Left hindlimb (tissue), 1 donor: Measurements from ENCODE around the gene SYVN1.
"Not testable (repeated sequence)": the region's sequence is repeated elsewhere in the genome, so short reads cannot be mapped to it uniquely, and the experiment has no call there.

Experiments
- DNase-seq: peaks from one replicate; pipeline ENCODE4 v3.0.0-alpha.2; 2018

Gene SYVN1

DNA sequence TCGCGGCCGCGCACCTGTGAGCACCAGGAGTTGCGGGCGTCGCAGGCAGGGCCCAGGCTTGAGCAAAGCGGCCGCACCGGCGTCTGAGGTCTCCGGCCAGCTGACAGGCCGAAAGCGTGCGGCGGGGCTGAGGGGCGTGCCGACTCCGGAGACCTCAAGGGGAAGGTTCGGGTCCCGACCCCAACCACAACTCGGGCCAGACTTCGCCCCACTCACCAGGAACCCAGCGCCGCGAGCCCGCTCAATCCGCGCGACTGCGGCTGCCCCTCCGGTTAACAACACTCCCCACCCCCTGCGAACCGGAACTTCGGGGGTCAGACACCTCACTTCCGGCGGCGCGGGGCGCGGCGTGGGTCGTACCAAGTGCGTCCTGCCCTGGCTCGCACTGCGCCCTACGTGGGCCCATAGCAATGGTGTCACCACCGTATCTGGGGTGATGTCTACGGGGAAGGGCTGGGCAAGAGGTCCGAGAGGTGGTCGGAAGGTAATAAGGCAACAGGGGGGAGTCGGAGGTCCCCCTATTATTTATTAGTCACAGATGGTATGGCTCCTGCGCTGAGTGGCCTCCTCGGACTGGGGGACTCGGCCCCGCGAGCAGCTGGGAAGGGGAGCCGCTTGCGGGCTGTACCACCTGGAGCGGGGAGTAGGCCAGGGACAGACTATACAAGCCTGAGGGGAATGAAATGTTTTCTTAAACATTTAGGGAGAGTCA is at the start of gene SYVN1:
TSS of gene SYVN1 (minus strand) at position 280 of the 712 bp plus-strand sequence. CDS start 918 bp downstream, outside the sequence.
- peak; percentile 94 for DNase-seq

DNA sequence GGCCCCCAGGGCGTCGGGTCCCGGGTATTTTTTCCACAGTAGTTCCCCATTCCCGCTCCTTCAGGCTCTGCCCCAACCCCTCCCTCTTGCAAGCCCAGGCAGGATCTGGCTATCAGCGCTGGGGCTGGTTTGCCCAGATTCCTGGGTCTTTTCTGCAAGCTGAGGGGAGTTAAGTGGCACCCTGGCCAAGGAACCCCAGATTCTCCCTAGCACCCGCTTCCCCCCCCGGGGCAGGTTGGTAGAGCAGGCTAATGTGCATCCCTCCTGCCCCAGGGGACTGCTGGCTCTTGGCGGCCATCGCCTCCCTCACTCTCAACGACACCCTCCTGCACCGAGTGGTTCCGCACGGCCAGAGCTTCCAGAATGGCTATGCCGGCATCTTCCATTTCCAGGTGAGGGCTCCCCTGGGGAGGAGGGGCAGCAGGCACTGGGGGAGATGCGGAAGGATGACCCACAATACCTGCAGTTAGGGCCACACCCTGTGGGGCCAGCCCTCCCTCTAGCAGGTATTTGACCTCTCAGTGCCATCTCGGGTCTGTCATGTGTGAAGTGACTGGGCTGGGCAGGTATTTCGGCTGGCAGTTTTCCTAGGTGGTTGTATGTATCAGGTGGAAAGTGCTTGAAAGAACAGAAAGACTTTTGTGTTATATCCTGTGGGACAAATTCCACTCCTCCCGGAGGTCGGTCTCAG is 49.0 kb upstream of the SYVN1 start:
- no peak for DNase-seq

DNA sequence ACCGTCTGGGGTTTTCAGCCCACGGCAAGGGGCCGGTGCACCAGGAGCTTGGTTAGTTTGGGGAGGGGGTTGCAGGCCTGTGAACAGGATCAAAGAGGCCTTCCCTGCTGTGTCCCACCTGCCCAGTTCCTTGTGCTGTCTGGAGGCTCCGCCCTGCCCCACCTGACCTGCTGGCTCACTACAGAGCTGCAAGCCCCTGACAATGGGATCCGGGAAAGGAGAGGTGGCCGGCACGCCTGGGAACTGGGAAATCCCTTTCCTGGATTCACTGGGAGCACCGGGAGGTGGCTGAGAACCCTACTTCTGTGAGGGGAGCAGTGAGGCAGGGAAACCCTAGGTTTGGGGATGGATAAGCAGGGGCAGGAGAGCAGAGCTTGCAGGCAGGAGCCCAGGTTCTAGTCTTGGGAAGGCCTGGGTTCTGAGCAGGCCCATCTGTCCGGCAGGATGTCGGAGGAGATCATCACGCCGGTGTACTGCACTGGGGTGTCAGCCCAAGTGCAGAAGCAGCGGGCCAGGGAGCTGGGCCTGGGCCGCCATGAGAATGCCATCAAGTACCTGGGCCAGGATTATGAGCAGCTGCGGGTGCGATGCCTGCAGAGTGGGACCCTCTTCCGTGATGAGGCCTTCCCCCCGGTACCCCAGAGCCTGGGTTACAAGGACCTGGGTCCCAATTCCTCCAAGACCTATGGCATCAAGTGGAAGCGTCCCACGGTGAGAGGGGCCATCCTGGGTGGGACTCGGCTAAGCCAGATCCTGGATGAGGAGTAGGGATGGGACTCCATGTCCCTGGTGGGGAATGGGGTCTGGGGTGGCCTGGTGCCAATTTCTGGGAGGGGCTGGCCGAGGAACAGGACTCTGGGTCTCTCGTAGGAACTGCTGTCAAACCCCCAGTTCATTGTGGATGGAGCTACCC is 48.2 kb upstream of the SYVN1 start:
- DNase-seq = no peak

DNA sequence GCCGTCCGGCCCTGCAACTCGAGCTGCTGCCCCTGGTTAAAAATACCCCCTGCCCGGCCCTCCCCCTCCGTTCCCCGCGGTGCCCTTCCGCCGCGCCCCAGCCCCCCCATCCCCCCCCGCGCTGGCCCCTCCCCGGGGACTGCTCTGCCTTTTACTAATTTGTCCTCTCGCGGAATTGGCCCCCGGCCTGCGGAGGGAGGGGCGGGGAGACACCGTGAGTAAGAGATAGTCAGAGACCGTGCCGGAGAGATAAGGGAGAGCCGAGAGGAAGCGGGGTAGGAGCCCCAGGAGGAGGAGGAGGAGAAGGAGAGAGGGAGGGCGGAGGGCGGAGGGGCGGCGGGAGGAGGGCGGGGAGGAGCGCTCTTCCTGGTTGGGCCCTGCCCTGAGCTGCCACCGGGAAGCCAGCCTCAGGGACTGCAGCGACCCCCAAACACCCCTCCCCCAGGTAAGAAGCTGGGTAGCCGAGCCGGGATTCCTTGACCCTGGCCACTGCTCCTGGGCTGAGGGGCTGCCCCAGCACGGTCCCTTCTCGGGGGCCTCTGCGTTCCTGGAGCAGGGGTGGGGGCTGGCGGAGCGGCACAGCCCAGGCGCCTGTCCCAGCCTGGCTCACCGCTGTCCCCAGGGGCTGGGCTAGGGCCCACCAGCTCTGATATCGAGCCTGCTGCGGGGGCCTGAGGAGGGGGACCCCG is 47.4 kb upstream of the SYVN1 start, which contains the start of gene CAPN1:
TSS of gene CAPN1 (plus strand) at position 360 of the 689 bp plus-strand sequence. CDS start 774 bp downstream, outside the sequence.
- DNase-seq = peak; percentile 84

DNA sequence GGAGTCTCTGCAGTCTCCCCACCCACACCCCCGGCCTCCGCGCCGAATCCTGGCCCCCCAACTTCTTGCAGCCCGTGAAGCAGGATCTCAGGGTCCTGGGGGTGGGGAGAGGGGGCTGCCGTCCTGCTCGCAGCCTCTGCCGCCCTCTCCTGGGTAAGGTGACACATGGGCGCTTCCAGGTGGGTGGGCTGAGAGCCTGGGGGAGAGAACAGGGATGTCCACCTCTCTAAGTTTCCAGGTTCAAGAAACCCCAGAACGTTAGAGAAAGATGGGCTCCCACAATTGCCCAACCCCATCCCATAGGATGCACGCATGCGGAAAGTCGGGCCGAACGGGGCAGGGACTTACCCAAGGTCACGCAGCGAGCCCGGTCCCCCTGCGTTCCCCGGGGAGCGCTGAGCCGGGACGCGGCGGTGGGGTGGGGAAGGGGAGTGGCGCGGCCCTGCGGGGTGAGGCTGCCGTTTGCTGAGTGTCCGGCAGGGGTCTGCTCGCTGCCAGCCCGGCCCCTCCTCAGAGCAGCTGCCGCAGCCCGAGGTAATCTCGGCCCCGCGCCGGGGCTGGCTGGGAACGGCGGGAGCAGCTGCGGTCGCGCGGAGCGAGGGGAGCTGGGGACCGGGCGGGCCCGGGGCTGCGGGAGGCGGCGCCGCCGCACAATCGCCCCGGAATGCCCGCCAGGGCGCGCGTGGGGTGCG is 46.7 kb upstream of the SYVN1 start:
- DNase-seq = peak; percentile 83

DNA sequence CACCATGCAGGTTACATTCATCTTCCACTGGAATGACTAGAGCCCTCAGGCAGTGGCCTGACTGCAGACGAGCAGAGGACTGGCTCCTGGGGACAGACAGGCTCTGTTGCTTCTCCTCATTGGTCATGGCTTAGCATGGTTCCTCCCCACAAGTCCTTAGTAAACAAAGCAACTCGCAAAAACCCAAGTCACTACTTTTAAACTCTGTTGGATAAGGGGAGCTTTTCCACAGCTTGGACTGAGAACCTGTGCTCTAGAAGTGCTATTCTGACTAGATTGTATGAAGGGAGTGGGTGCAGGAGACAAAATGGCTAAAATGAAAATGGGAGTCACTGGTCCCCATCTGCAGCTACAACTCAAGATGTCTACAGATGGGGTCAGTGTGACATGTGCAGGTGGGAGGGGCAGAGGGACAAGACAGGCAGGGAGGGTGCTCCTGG is 40.3 kb upstream of the SYVN1 start:
- not testable (repeated sequence) for DNase-seq

DNA sequence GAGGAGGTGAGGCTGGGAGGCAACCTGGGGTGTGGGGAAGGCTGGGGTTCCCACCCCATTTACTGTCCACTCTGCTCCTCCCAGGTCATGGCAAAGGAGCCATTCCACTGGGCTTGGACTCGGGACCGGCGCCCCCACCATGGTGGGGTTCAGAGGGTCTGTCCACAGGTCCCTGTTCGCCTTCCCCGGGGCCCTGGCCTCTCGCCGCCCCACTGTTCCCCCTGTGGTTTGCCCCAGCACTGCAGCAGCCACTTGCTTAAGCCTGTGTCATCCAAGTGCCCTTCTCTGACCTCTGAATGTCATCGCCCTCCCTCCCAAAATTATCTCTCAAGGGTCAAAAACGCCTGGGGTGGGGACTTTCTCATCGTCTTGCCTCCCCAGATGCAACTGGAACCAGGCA is 38.3 kb upstream of the SYVN1 start:
- DNase-seq = no peak

DNA sequence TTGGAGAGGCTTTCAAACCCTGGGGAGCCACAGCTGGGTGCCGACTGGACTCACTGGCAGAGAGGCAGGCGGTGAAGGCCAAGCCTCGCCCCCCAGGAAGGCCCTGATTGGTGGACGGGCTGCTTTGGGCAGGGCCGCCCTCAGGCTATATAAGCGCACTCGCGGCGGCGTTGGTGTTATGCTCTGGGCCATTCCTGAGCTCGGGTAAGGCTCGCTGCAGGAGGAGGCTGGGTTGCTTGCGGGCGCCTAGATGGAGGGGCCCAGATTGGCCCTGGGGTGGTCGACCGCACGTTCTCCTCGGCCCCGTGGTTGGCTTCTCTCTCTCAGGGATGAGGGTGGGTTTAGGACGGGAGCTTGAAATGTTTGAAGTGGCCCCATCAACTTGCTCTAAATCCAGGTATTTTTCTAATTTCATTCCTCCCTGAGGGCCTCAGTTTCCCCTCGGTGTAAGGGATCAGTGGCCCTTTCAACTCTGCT is 35.8 kb upstream of the SYVN1 start, which contains the start of gene SPDYC:
TSS of gene SPDYC (plus strand) at position 176 of the 477 bp plus-strand sequence. CDS start 1,125 bp downstream, outside the sequence.
- no peak for DNase-seq

DNA sequence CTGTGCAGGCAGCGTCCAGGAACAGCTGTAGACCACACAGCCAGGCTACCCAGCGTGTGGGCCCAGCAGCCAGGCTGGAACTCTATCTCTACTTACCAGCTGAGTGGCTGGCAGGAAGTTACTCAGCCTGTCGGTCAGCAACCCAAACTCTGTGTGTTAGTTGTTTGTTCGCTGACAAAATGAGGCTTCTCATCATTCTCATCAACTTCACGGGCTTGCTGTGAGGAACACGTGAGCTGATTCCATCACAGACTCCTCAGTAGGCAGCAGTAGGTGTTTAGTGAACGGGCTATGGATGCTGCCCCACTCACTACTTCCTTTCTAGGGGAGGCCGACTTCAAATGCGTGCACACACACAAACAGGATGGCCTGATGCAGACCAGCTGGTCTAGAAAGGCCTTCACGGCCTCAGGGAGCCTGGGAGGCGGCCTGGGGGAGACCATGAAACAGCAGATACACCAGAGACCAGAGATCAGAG is 34.9 kb upstream of the SYVN1 start:
- DNase-seq = no peak

DNA sequence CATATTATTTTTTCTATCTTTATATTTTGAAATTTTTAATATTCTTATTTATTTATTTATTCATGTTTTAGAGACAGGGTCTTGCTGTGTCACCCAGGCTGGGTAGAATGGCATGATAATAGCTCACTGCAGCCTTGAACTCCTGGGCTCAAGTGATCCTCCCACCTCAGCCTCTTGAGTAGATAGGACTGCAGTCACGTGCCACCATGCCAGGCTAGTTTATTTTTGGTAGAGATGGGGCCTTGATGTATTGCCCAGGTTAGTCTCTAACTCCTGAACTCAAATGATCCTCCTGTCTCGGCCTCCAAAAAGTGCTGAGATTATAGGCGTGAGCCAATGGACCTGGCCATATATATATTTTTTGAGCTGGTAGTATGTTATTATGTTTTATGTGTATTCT is 33.3 kb upstream of the SYVN1 start:
- no peak for DNase-seq

DNA sequence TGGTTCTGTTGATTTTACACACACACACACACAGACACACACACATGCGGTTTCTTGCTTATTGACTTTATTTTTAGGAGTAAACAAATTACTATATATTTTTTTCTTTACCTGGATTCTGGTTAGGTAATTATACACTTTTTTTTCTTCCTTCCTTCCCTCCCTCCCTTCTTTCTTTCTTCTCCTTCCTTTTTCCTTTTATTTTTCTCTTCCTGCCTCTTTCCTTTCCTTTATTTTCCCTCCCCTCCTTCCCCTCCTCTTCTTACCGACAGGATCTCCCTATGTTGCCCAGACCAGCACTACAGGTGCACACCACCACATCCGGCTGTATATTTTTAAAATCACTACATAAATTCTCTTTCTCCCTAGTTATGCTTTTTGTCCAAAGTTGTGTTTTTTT is 32.6 kb upstream of the SYVN1 start:
- no peak for DNase-seq

DNA sequence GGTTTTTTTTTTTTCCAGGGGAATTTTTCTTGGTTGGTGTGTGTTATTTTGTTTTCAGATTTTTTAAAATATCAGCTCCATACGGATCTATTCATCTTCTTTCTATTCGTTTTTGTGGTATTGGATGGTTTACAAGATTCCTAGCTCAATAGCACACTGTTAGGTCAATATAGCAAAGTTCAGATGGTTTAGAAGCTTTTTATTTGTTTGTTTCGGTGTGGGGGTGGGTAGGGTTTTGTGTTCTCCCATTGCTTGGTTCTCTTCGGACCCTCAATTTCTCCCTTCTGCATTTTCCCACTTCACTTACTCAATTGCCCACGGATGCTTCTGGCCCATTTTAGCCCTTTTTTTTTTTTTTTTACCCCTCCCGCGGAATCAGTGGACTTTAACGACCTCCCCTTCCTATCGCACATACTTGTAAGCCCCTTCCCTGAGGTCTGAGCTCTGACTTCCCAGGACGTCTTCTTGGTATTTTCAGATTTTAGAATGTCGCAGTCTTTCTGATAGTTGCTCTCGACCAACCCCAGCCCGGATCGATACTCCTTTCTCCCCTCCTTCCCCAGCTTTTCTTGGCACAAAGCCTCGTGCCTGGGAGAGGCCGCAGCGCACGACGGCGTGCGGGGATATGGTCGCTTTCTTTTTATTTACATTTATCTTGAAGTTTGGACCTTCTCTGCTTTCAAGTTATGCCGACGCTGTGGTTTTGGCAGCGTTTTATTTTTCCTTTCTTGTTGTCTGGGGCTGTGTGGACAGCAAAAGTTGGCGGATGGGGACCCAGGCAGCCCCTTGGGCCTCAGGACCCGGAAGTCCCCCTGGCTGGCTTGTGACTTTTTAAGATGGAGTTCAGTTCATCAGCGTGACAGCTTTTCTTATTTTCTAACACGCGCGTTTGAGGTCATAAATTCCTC is 31.3 kb upstream of the SYVN1 start:
- DNase-seq = no peak

DNA sequence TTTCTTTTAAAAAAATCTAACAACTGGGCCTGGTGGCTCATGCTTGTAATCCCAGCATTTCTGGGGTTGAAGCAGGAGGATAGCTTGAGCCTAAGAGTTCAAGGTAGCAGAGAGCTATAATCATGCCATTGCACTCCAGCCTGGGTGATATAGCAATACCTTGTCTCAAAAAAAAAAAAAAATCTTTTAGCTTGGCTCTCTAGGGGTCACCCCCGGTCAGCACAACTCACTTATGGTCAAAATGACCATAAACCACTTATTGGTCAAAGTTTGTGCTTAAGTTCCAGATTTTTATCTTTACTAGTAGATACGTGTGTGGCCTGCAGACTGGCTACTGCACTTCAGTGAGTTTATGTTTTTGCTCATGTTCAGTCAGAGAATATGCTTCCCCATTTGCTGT is 29.4 kb upstream of the SYVN1 start:
- no peak for DNase-seq

DNA sequence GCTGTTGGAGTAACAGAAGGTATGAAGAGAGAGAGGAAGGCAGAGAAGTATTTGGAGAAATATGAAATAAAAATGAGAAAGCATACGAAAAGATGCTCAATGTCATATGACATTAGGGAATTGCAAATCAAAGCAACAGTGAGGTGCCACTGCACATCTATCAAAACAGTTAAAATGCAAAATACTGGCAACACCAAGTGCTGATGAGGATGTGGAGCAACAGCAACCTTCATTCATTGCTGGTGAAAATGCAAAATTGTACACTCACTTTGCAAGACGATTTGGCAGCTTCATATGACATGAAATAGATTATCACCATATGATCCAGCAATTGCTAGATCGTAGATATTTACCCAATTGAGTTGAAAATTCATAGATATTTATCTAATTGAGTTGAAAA is 26.3 kb upstream of the SYVN1 start:
- DNase-seq = no peak

DNA sequence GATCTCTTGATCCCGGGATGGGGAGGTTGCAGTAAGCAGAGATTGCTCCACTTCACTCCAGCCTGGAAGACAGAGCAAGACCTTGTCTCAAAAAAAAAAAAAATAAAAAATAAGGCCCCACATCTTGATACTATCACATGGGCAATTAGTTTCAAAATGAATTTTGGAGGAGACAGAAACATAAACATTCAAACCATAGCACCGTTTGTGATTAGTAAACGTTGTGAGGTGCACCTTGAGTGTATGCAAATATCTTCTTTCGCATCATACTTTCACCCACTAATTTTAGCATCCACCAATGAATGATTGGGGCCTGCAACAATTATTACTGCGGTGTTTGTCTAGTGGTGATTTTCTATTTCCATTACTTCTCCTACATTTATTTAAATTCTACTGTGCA is 24.7 kb upstream of the SYVN1 start:
- no peak for DNase-seq

DNA sequence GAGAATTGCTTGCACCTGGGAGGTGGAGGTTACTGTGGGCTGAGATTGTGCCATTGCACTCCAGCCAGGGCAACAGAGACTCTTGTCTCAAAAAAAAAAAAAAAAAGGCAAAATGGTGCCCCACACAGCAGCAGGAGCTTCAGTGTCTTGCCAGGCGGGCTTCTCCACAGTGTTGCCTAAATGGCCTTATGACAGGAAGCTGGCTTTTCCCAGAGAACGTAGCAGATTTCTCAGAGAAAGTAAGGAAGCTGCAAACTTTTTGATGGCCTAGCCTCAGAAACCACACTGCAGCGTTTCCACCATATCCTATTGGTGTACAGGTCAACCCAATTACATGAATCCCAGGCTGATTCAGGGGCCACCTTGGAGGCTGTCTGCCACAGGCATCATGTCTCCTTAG is 23.0 kb upstream of the SYVN1 start:
- no peak for DNase-seq

DNA sequence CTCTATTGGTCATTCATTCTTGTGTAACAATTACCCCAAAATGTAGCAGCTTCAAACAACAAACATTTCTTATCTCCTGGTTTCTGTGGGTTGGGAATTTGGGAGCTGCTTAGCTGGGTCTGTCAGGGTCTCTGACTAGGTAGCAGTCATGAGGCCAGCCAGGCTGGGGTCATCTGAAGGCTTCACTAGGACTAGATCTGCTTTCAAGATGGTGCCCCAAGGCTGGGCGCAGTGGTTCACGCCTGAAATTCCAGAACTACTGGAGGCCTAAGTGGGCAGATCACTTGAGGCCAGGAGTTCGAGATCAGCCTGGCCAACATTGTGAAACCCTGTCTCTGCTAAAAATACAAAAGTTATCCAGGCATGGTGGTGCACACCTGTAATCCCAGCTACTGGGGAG is 22.6 kb upstream of the SYVN1 start:
- DNase-seq = no peak

DNA sequence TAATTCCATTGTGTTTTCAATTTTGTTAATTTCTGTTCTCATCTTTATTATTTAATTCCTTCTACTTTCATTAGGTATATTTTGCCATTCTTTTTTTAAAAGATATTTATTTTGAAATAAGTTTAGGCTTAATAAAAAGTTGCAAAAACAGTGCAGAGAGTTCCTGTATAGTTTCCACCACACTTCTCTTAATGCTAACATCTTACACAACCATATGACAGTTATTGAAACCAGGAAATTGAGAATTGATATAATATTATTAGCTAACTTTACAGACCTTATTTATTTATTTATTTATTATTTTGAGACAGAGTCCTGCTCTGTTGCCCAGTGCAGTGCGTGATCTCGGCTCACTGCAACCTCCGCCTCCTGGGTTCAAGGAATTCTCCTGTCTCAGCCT is 21.9 kb upstream of the SYVN1 start:
- DNase-seq = no peak

DNA sequence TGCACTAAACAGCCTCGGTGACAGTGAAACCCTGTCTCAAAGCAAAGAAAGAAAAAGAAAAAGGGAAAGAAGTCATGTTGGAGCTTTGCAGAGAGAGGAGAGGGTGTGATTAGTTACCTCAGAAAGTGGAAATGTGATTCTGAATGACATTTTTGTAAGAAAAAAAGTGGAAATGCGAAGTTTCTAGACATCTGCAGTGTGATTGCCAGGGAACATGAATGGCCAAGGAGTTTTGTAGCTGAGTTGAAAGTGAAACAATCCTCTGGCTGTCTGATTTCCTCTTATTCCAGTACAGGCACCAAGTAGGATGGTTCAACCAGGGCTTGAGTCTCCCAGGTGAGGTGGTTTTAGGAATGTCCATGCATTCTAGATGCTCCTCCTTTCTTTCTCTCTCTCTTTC is 17.8 kb upstream of the SYVN1 start:
- DNase-seq = no peak

DNA sequence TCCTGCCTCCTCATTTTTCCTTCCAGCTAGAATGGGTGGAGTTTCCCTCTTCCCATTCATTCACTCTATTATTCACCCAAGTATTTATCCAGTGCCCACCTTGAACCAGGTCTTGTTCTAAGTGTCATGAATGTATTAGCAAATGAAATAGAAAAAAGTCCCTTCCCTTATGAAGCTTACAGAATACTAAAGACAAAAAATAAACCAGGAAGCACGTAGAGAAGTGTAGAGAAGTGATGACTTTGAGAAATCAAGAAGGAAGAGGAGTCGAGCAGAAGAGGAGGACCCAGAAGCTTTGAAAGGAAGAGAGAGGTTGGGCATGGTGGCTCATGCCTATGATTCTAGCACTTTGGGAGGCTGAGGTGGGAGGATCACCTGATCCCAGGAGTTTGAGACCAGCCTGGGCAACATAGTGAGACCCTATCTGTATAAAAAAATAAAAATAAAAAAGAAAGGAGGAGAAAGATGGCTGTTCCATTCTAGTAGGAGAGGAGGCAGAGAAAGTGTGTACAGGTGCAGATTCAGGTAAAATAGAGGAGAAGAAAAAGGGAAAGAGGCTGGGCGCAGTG is 17.1 kb upstream of the SYVN1 start:
- no peak for DNase-seq
